ENCODE results near the gene OLR1.
"Not testable (repeated sequence)": the region's sequence is repeated elsewhere in the genome, so short reads cannot be mapped to it uniquely, and the experiment has no call there.

Gene OLR1
- 0 to 0.04 reads per million in 2 experiments for total RNA-seq

GRCh38 chr12:10171973-10172728, at the start of gene OLR1:
Gene OLR1 (minus strand): TSS chr12:10172132. CDS start chr12:10172077, 55 bp downstream.
- no peak for DNase-seq (ENCODE audit: low read depth)

GRCh38 chr12:10220398-10221077, 48.6 kb upstream of the OLR1 start:
- DNase-seq (ENCODE audit: low read depth) = no peak

- no peak for DNase-seq (ENCODE audit: low read depth)
Observed at GRCh38 chr12:10218021-10218420, 46.1 kb upstream of the OLR1 start.

- DNase-seq (ENCODE audit: low read depth) = not testable (repeated sequence)
Observed at GRCh38 chr12:10215946-10216345, 44.0 kb upstream of the OLR1 start.

- no peak for DNase-seq (ENCODE audit: low read depth)
Observed at GRCh38 chr12:10215436-10215835, 43.5 kb upstream of the OLR1 start.

- DNase-seq (ENCODE audit: low read depth) = no peak
Observed at GRCh38 chr12:10214895-10215267, 42.9 kb upstream of the OLR1 start.

GRCh38 chr12:10214136-10214894, 42.4 kb upstream of the OLR1 start:
- no peak for DNase-seq (ENCODE audit: low read depth)

GRCh38 chr12:10213168-10214135, 41.5 kb upstream of the OLR1 start:
- peak; percentile 69 for DNase-seq (ENCODE audit: low read depth)

- DNase-seq (ENCODE audit: low read depth) = peak; percentile 78
Observed at GRCh38 chr12:10212739-10213131, 40.8 kb upstream of the OLR1 start, which contains the start of gene GABARAPL1. Gene GABARAPL1 (plus strand): TSS chr12:10212877. CDS start chr12:10213130, 253 bp downstream.

- peak; percentile 84 for DNase-seq (ENCODE audit: low read depth)
Observed at GRCh38 chr12:10211940-10212738, 40.2 kb upstream of the OLR1 start.

GRCh38 chr12:10211101-10211939, 39.4 kb upstream of the OLR1 start:
- DNase-seq (ENCODE audit: low read depth) = no peak

- DNase-seq (ENCODE audit: low read depth) = no peak
Observed at GRCh38 chr12:10210225-10210624, 38.3 kb upstream of the OLR1 start.

- no peak for DNase-seq (ENCODE audit: low read depth)
Observed at GRCh38 chr12:10207136-10207535, 35.2 kb upstream of the OLR1 start.

- DNase-seq (ENCODE audit: low read depth) = no peak
Observed at GRCh38 chr12:10205220-10205807, 33.4 kb upstream of the OLR1 start.

- not testable (repeated sequence) for DNase-seq (ENCODE audit: low read depth)
Observed at GRCh38 chr12:10204495-10204894, 32.6 kb upstream of the OLR1 start.

GRCh38 chr12:10197879-10198278, 25.9 kb upstream of the OLR1 start:
- DNase-seq (ENCODE audit: low read depth) = no peak

GRCh38 chr12:10196210-10196609, 24.3 kb upstream of the OLR1 start:
- no peak for DNase-seq (ENCODE audit: low read depth)

GRCh38 chr12:10194160-10194670, 22.3 kb upstream of the OLR1 start:
- no peak for DNase-seq (ENCODE audit: low read depth)

GRCh38 chr12:10191865-10192264, 19.9 kb upstream of the OLR1 start:
- no peak for DNase-seq (ENCODE audit: low read depth)
